ENCODE results near the gene EEF1AKMT2.
A peak's percentile ranks its signal among the peaks of the same experiment; 100 is the strongest.

The EEF1AKMT2 gene

GRCh38 chr10:124742413-124743190, 49.1 kb downstream of the EEF1AKMT2 start:
- peak; percentile 49 for TF ChIP-seq CTCF (IDR thresholded peaks at IDR 0.05; ENCODE audit: insufficient read depth, low read depth, low read length, missing control alignments)
- DNase-seq (ENCODE audit: low read depth), result no peak
- H3K4me3 ChIP-seq (ENCODE audit: low read length), result peak overlapping the region; percentile 75

- no peak for TF ChIP-seq CTCF (IDR thresholded peaks at IDR 0.05; ENCODE audit: insufficient read depth, low read depth, low read length, missing control alignments)
- peak overlapping the region; percentile 75 for H3K4me3 ChIP-seq (ENCODE audit: low read length)
- DNase-seq (ENCODE audit: low read depth), result no peak
Observed at GRCh38 chr10:124741922-124742412, 49.7 kb downstream of the EEF1AKMT2 start.

GRCh38 chr10:124741281-124741921, 50.3 kb downstream of the EEF1AKMT2 start:
- peak overlapping the region; percentile 75 for H3K4me3 ChIP-seq (ENCODE audit: low read length)
- TF ChIP-seq CTCF (IDR thresholded peaks at IDR 0.05; ENCODE audit: insufficient read depth, low read depth, low read length, missing control alignments), result peak; percentile 82
- peak; percentile 80 for DNase-seq (ENCODE audit: low read depth)

- peak; percentile 84 for DNase-seq (ENCODE audit: low read depth)
- TF ChIP-seq CTCF (IDR thresholded peaks at IDR 0.05; ENCODE audit: insufficient read depth, low read depth, low read length, missing control alignments), result no peak
- H3K4me3 ChIP-seq (ENCODE audit: low read length), result peak overlapping the region; percentile 75
Observed at GRCh38 chr10:124740369-124741280, 51.1 kb downstream of the EEF1AKMT2 start.

GRCh38 chr10:124739986-124740368, 51.7 kb downstream of the EEF1AKMT2 start:
- no peak for TF ChIP-seq CTCF (IDR thresholded peaks at IDR 0.05; ENCODE audit: insufficient read depth, low read depth, low read length, missing control alignments)
- peak overlapping the region; percentile 75 for H3K4me3 ChIP-seq (ENCODE audit: low read length)
- no peak for DNase-seq (ENCODE audit: low read depth)

- TF ChIP-seq CTCF (IDR thresholded peaks at IDR 0.05; ENCODE audit: insufficient read depth, low read depth, low read length, missing control alignments), result no peak
- H3K4me3 ChIP-seq (ENCODE audit: low read length), result no peak overlapping the region
- DNase-seq (ENCODE audit: low read depth), result no peak
Observed at GRCh38 chr10:124739119-124739921, 52.4 kb downstream of the EEF1AKMT2 start.
